ENCODE results near the gene NALF2.

NALF2 gene

GRCh38 chrX:69503782-69504625 is at the start of gene NALF2:
Gene NALF2, plus strand, starts transcription at chrX:69504326. Its CDS starts 957 bp downstream, at chrX:69505283.
- no peak for DNase-seq

- no peak for DNase-seq
Measured at GRCh38 chrX:69457756-69458155, 46.4 kb upstream of the NALF2 start.

GRCh38 chrX:69466546-69466945 is 37.6 kb upstream of the NALF2 start:
- no peak for DNase-seq

- peak; percentile 0 for DNase-seq
Measured at GRCh38 chrX:69469975-69470374, 34.2 kb upstream of the NALF2 start.

GRCh38 chrX:69489625-69490024 is 14.5 kb upstream of the NALF2 start:
- DNase-seq, result no peak

GRCh38 chrX:69493193-69493592 is 10.9 kb upstream of the NALF2 start:
- DNase-seq, result peak; percentile 57

- no peak for DNase-seq
Measured at GRCh38 chrX:69493766-69494165, 10.4 kb upstream of the NALF2 start.

GRCh38 chrX:69496183-69496582 is 7.9 kb upstream of the NALF2 start:
- DNase-seq, result no peak

GRCh38 chrX:69501429-69501828 is 2.7 kb upstream of the NALF2 start:
- DNase-seq, result no peak

GRCh38 chrX:69503228-69503781 is 821 bp upstream of the NALF2 start:
- no peak for DNase-seq

- no peak for DNase-seq
Measured at GRCh38 chrX:69504626-69505612, 793 bp downstream of the NALF2 start.

GRCh38 chrX:69505772-69506616 is 1.9 kb downstream of the NALF2 start:
- DNase-seq, result no peak

GRCh38 chrX:69506617-69507499 is 2.7 kb downstream of the NALF2 start:
- no peak for DNase-seq

GRCh38 chrX:69507500-69507789 is 3.3 kb downstream of the NALF2 start:
- peak; percentile 15 for DNase-seq

- DNase-seq, result no peak
Measured at GRCh38 chrX:69508610-69509009, 4.5 kb downstream of the NALF2 start.

GRCh38 chrX:69510137-69510715 is 6.1 kb downstream of the NALF2 start:
- DNase-seq, result no peak

GRCh38 chrX:69510914-69511513 is 6.9 kb downstream of the NALF2 start:
- DNase-seq, result no peak

- DNase-seq, result no peak
Measured at GRCh38 chrX:69522052-69522451, 17.9 kb downstream of the NALF2 start.

GRCh38 chrX:69523314-69523713 is 19.2 kb downstream of the NALF2 start:
- DNase-seq, result no peak

GRCh38 chrX:69524781-69525363 is 20.7 kb downstream of the NALF2 start:
- no peak for DNase-seq

All from OCI-M1 (cell line).